ENCODE measurements around the gene ZNF385A.

GRCh38 chr12:54381136-54381535 is 3.4 kb downstream of the ZNF385A start:
- TF ChIP-seq POLR2A (IDR thresholded peaks at IDR 0.05) (no peak), CTCF (IDR thresholded peaks at IDR 0.05 in 4 of 5, conservative IDR thresholded peaks at IDR 0.05 in 1 of 5) (no peak)
